ACHN (cell line): ENCODE measurements around the gene TNFAIP8L3.
"Not testable (repeated sequence)": the region's sequence is repeated elsewhere in the genome, so short reads cannot be mapped to it uniquely, and the experiment has no call there.

Experiments used
- DNase-seq: peaks from one replicate; pipeline ENCODE4 v3.0.0-alpha.2; 2015
- in situ Hi-C: cut with HindIII; loops from 2 replicates; pipeline ENCODE4 v1.10.0; 2017; ENCODE audit warnings: low sequenced_read_pairs, low pct_ligation_motif_present, low pct_unique_long_range_greater_than_20kb

Gene TNFAIP8L3

DNA sequence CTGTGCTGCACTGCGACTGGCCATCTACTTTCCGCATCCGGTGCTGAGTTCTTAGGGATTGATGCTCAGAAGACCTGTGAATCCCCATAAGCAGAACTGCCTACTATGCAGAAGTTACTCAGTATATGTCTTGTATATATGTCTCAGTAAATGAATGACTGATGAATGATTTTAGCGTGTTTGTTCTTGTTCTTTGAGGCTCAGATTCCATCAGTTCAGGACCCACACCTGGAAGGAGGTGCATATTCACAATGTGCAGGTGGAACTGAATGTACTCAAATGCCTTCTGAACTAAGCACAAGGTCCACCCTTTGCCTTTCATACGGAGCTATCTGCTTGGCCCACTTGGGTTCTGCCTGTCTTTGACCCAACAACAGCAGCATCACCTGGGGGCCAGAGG is 19.8 kb downstream of the TNFAIP8L3 start:
- no peak for DNase-seq
- in situ Hi-C loops, result no loop called here

DNA sequence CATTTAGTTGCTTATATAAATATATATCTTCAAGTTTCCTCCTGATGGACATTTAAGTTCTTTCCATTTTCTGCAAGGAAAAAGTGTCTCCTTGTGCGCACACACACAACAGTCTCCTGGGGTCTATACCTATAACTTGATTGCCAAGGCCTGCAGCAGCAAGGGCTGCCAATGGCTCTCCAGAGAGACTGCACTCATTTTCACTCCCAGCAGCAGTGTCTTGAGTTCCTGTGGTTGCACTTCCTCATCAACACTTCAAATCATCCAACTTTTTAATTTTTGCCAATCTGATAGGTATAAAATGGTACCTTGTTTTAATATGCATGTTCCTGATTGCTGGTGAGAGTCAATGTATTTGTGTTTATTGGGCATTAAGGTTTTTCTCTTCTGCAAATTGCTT is 23.1 kb downstream of the TNFAIP8L3 start:
- in situ Hi-C loops, result no loop called here
- no peak for DNase-seq

DNA sequence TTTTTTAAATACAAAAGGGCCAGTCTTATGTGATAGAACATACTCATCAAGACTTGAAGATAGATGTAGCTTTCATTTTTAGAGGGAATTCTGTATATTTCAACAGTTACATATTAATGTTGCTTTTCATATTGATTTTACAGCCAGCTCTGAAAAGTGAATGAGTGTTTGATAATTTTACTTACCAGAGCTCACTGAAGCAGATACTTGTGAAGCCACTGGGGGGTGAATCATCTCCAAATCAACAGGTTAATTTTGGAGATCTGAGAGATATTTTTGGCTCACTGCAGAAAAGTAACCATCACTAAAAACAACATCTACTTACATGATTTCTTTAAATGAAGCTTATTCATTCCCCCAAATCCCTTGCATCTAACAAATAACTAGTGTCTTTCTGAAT is 24.7 kb downstream of the TNFAIP8L3 start:
- DNase-seq, result no peak
- in situ Hi-C loops, result no loop called here

DNA sequence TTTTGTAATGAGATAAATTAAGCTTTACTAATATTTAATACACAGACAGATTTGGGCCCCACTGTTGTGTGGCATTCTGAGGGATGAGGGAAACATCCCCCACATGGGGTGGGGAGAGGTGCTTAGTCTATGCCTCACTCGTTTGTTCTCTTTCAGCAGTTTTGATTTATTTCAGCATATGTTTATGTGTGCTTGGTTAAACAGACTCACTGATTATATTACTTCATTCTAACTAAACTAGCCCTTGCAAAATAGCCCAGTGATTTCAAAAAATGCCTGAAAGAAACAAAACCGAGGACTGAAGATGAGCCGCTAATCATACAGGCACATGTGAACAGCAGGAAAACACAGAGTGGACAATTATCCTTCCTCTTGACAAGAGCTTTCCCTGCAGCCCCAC is 27.2 kb downstream of the TNFAIP8L3 start:
- in situ Hi-C loops, result no loop called here
- DNase-seq, result no peak

DNA sequence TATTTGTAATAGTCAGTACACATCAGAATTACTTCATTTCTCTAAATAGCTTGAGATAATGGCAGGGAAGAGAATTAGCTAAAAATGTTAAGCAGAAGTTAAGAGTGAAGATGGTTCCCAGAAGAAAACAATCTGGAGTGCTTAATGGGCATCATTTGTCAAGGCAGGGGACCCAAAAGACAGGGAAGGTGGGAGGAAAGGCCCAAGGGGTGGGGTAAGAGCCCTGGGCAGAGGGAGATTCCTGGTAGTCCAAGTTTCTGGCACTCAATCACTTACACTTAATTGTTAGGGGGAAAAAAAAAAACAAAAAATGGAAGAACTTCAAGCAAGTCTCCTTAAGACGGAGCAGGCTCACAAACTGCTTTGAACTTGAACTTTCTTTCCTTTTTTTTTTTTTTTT is 28.9 kb downstream of the TNFAIP8L3 start:
- in situ Hi-C loops, result no loop called here
- no peak for DNase-seq

DNA sequence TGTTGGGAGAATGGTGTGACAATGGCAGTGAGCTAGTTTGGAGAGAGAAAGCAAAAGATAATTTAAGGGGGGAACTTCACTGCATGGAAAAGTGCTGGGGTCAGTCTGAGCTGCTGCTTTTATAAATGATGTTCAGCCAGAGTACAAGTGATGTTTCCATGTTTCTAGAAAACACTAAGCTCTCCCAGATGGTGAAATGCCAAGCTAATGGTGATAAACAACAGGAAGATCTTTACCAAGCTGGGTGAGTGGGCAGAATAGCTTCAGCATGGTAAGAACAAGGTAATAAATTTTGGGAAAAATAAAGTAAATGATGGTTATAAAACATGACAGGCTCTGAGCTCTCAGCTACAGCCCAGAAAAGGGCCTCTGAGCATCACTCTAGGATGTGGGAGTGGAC is 29.4 kb downstream of the TNFAIP8L3 start:
- in situ Hi-C loops, result no loop called here
- DNase-seq, result no peak

DNA sequence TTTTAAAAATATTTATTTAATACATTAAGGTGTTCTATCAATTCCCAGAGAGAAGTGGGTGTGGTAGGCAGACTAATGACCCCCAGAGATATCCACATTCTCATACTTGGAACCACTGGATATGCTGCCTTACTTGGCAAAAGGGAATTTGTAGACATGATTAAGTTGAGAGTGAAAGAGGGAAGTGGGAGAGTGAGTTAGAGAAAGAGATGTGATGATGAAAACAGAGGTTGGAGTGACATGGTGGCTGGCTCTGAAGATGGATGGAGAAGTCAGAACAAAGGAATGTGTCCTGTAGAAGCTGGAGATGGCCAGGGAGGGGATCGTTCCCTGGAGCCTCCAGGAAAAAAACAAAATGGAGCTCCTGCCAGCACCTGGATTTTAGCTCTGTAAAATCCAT is 32.0 kb downstream of the TNFAIP8L3 start:
- in situ Hi-C loops, result no loop called here
- DNase-seq, result no peak

DNA sequence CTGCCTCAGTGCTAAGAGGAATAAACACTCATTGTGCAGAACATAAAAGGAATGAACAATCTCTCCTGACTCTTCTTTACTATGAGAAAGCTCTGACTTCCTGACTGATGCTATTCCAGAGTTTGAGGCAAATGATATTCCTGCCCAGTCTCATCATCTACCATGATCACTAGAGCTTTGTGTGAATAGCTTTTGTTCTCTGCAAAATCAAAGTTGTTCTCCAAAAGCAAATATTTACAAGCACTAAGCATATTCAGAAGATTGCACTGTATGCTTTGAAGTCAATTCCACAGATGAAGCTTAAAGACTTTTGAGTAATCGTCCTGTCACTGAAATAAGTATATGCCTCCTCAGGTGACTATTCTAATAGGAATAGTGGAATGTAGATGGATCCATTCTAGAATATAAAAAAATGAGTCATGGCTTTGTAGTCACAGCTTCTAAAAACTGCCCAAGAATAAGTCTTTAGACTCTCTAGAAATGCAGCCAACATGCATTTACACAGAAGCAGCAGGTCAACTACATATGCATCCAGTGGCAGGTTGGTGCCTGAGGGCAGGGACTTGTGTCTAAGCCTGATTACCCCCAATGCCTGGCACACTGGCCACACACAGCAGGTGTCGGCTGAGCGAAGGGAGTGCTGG is 34.6 kb downstream of the TNFAIP8L3 start:
- no peak for DNase-seq
- in situ Hi-C loops, result no loop called here

DNA sequence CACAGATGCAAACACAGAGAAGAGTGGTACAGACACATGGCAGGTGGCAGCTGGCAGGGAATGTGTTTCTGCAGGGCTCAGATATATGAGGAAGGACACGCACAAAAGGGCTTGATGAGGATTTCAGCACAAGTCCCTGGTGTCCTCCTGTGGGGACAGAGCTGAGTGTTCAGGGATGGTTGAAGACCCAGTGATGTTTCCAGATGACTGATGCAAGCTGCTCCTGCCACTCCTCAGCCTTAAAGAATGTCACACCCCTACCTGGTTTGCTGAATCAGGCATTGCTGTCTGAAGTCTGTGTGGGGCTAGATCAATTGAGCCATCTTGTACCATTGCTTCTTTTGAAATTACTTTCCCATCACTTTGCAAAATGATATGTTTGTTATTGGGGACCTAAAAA is 40.2 kb downstream of the TNFAIP8L3 start:
- DNase-seq, result no peak
- in situ Hi-C loops, result no loop called here

DNA sequence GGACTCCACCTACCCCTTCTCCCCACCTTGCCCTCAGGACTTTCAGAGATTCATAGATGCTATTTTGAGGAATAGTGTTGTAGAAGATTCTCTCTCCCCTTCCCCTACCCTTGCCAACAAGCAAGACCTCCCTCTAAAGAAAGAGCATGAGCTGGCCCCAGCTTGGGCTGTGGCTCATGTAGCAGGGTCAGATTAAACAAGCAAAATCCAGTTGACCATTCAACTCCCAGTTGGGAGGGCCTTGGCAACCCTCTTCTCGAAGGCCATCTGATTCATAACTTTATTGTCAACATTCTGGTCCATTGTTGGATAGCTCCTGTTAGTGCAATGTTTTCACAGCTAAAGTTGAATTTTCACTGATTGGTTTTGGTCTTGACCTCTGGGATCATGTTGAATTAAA is 41.1 kb downstream of the TNFAIP8L3 start:
- DNase-seq, result no peak
- in situ Hi-C loops, result no loop called here

DNA sequence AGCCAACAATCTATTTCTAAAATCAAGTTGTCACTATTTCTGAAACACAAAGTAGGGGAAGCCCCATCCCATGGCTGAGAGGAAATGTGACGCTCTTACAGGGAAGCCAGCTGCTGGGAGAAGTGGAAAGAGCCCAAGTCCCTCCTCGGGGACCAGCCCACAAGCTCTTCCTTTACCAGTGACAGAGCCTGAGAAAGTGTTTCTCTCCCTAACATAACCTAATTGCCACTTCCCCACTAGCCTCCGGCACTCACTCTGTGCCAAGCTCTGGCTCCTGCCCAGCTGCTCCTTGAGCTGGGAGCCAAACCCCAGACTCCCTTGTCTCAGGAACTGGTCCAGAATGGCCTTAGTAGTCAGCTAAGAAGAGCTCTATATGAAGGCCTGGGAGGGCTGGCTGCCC is 42.9 kb downstream of the TNFAIP8L3 start:
- in situ Hi-C loops, result no loop called here

DNA sequence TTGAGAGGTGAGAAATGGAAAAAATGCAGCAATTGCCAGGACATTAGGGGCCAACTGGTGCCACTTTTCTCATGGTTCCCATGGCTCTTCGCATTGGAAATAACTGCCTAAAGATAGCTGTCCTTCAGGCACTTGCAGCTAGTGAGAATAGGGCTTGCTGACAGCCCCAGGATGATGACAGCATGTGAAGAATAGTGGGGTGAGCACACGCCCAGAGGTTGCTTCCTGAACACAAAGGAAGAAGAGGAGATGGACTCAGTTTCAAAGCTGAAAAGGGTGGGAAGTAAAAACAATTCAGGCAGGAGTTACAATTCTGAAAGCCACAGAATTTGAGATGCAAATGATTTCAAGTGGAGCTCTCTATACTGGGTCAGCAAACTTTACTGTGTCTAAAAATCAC is 45.6 kb downstream of the TNFAIP8L3 start:
- in situ Hi-C loops, result no loop called here
- DNase-seq, result no peak

More for the DNA sequence above, 42.9 kb downstream of the TNFAIP8L3 start:
- no peak for DNase-seq

DNA sequence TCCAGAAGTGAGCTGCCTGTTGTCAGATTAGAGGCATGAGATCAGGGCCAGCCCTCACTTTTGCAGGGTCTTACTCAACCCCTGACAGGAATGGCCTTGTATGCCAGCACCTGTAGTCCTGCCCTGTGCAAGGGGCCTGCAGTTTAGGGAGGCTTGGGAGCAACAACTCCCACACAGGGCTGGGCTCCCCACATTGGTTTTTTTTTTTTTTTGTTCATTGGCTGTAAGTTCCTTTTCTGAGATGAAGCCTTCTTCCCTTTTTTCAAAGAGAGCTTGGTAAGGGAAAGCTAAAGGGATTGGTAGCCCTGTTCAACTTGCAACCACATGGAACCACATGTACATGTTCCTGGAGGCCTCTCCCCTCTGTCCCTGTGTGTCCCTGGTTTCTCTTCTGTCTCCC is 46.4 kb downstream of the TNFAIP8L3 start:
- no peak for DNase-seq
- in situ Hi-C loops, result no loop called here

DNA sequence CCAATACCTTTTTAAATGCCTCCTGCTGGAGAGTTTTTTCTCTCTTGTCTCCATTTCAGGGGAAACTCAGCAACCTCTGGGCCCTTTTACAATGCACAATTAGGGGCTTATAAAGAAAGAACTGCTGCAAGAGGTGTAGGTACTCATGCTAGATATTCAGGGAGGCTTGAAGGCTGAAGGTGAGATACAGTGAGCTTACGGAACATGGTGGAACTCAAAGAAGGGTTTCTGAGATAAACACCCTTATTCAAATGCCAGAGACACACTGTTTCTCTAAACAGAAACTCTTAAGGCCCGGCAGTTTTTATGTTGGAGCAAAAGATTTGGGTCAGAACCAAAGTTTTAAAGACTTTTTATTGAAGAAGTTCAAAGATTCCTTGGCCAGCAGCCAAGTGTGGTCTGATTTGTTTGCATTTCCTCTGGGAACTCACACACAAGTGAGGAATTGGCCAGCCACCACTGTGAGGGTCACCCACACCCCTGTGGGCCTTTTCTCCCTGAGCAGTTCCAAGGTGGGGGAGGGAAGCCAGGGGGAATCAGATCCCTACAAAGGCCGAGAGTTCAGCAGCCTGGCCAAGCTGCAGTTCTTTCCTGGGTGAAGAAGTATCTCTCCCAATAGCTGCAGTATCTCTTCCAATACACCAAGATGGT is 47.8 kb downstream of the TNFAIP8L3 start:
- DNase-seq, result no peak
- in situ Hi-C loops, result no loop called here

DNA sequence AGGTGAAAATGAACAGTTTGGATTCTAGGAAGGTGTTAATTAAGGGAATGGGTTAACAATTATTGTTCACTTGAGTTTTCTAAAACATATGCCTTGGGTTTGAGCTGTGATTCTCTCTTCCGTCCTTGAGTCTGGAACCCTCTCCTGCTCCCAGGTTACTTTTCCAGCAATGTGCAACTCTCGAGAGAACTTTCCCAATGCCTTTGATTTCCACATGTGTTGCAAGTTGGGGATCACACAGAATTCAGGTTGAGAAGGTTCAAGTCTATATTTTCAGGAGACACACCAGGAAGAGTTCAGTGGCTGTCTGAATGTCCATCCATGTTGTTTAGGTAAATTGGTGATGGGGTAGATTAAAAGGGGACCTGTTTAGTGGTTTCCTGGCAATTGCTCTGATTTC is 48.7 kb downstream of the TNFAIP8L3 start:
- in situ Hi-C loops, result no loop called here
- no peak for DNase-seq

DNA sequence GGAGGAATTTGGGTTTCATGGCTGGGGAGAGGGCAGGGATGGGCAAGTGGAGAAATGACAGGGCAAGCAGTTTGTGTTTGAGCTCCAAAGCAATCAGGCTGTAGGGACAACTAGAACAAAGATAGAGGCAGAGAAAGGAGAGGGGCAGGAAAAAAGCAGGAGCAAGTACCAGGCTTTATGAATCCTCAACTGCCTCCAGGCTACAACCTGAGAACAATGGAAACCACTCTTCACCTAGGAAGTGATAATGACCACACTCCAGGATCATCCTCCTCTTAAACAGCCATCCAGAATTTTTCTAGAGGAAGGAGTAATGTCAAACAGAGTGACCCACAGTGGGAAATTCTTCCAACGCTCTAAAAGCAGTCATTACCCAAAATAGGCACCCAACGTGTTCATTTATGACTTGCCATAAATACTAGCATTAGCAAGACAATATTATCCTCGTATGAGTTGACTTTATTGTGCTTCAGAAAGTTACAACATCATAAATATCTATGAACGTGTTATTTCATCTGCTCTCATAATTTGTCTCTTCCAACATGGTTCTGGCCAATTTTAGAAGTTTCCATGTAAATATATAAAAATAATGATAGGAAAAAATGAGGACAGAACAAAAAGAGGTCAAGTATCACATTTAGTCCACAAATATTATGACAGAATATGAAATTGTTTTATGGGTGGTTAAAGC is 50.5 kb downstream of the TNFAIP8L3 start:
- no peak for DNase-seq
- in situ Hi-C loops, result no loop called here

DNA sequence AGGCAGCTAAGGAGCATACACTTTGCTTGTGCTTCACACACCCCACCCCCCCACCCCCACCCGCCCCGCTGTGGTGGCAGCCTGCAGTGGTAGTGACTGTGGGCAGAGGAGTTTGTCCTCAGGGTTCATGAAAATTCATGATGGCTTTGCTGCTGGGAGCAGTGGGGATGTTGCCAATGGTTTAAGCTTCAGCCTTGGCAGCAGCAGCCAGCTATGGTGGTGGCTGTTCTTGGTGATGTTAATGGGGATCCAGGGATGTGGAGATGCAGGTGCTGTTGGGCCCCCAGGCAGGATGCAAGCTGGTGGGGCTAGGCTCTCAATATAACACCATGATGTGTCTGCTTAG is 55.8 kb downstream of the TNFAIP8L3 start:
- no peak for DNase-seq
- in situ Hi-C loops, result no loop called here

DNA sequence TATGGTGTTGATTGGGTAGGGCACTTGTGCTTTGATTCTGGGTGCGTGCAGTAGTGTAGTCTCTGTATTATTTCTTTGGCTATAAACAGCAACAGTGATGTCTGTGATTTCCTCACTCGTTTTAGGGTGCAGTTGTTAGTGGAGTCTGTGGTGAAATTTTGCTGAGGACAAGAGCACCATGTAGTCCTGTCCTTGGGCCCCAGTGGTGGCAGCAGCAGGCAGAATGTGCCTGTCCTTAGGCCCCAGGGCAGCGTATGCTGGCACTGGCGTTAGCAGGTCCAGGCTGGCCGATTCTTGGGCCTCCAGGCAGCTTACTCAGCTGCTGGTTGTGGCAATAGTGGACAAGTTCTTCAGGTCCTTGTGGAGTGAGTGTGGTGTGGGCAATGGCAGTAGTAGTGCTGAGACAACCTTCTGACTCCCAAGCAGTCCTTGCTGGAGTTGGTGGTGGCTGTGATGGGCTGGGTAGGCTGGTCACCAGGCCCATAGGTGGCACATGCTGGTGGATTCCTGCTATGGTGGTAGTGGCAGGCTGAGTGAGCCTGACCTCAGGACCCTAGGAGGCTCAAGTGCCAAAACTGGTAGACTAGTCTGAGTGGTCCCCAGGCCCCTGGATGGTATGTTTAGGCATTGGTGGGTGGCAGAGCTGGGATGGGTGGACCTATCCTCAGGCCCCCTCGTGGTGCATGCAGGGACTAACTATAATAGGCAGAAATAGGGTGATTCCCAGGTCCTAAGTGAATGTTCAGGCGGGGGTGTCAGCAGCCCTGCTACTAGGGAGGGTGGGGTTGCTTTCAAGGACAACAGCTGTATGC is 56.3 kb downstream of the TNFAIP8L3 start:
- DNase-seq, result no peak
- in situ Hi-C loops, result no loop called here

DNA sequence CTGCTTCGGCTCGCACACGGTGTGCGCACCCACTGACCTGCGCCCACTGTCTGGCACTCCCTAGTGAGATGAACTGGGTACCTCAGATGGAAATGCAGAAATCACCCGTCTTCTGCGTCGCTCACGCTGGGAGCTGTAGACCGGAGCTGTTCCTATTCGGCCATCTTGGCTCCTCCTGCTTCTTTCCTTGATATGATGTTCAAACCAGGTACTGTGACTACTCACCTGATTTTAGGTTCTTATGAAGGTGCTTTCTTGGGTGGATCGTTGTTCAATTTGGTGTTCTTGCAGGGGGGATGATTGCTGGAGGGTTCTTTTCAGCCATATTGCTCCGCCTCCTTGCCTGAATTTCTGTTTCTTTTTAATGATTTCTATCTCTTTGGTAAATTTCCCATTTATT is 57.2 kb downstream of the TNFAIP8L3 start:
- in situ Hi-C loops, result not testable (repeated sequence)

More for the DNA sequence above, 57.2 kb downstream of the TNFAIP8L3 start:
- not testable (repeated sequence) for DNase-seq
